CD14-positive monocyte (primary cell): ENCODE results near the gene IL1R2. TPM values are rescaled to one million over a fixed set of nuclear protein-coding genes. Genes with fewer than 3 reads are reported as not detected.
A peak's percentile ranks its signal among the peaks of the same experiment; 100 is the strongest.

Experiments
- DNase-seq, 3 donors: peaks; one replicate each; pipeline ENCODE4 v3.0.0-alpha.2; 2011 to 2022
- H2AFZ ChIP-seq: 2 replicates; pipeline ENCODE4 v1.6.0; 2012; ENCODE audit warnings: mild to moderate bottlenecking, low read depth, low read length, inconsistent platforms; ENCODE audit not compliant: insufficient read depth, poor library complexity, severe bottlenecking
- H3K27ac ChIP-seq, 2 donors: 1 replicate in 1 of 2; 2 replicates in 1 of 2; pipeline ENCODE4 v1.5.1; 2012 to 2013; ENCODE audit warnings: low read length in 2 of 2, control low read depth in 1 of 2, inconsistent platforms in 1 of 2, low read depth in 1 of 2, mild to moderate bottlenecking in 1 of 2
- H3K27me3 ChIP-seq, 2 donors: one replicate each; pipeline versions ENCODE4 v1.6.0 to v1.6.1; 2011 to 2013; ENCODE audit warnings: low read length in 2 of 2; ENCODE audit not compliant: control insufficient read depth in 2 of 2, insufficient read depth in 2 of 2
- H3K36me3 ChIP-seq, 2 donors: replicated peaks in 1 of 2; 1 replicate in 1 of 2; 2 replicates in 1 of 2; pipeline versions ENCODE4 v1.5.1 to v1.6.1; 2012 to 2013; ENCODE audit warnings: low read length in 2 of 2, control low read depth in 1 of 2, inconsistent platforms in 1 of 2, mild to moderate bottlenecking in 1 of 2; ENCODE audit not compliant: insufficient read depth in 2 of 2, control insufficient read depth in 1 of 2
- H3K4me1 ChIP-seq, 2 donors: 1 replicate in 1 of 2; 2 replicates in 1 of 2; pipeline versions ENCODE4 v1.5.1 to v1.6.1; 2012 to 2013; ENCODE audit warnings: low read length in 2 of 2, control low read depth in 1 of 2, inconsistent platforms in 1 of 2, mild to moderate bottlenecking in 1 of 2, moderate library complexity in 1 of 2; ENCODE audit not compliant: insufficient read depth in 2 of 2, control insufficient read depth in 1 of 2
- H3K4me2 ChIP-seq: replicated peaks from 2 replicates; pipeline ENCODE3; 2012; ENCODE audit warnings: low read length, moderate library complexity, mild to moderate bottlenecking; ENCODE audit not compliant: poor library complexity, severe bottlenecking; ENCODE audit errors: extremely low read depth
- H3K4me3 ChIP-seq, 3 experiments: fragments of 200-600 bp in 1 of 3; sonication (generic) in 1 of 3; replicated peaks in 1 of 3; 1 replicate in 2 of 3; 2 replicates in 1 of 3; pipeline ENCODE4 v1.5.1; 2011 to 2013; ENCODE audit warnings: low read length in 3 of 3, mild to moderate bottlenecking in 3 of 3, control low read depth in 2 of 3, low read depth in 2 of 3, inconsistent platforms in 1 of 3, moderate library complexity in 1 of 3
- H3K79me2 ChIP-seq: 2 replicates; pipeline ENCODE4 v1.6.0; 2012; ENCODE audit warnings: mild to moderate bottlenecking, control low read depth, inconsistent platforms, low read length, moderate library complexity; ENCODE audit not compliant: insufficient read depth
- H3K9ac ChIP-seq: 2 replicates; pipeline ENCODE4 v1.6.0; 2017; ENCODE audit warnings: low read length, mild to moderate bottlenecking; ENCODE audit not compliant: insufficient read depth, poor library complexity, severe bottlenecking
- H3K9me3 ChIP-seq, 2 donors: replicated peaks in 1 of 2; 1 replicate in 1 of 2; 2 replicates in 1 of 2; pipeline versions ENCODE4 v1.5.1 to v1.6.1; 2012 to 2013; ENCODE audit warnings: low read length in 2 of 2, control low read depth in 1 of 2; ENCODE audit not compliant: control insufficient read depth in 1 of 2, insufficient read depth in 1 of 2
- H4K20me1 ChIP-seq: 2 replicates; pipeline ENCODE4 v1.6.0; 2012; ENCODE audit warnings: mild to moderate bottlenecking, low read length, control low read depth, moderate library complexity; ENCODE audit not compliant: insufficient read depth
- H3K27ac Mint-ChIP-seq, 7 donors: one replicate each; pipeline ENCODE4 v1.8.0; 2020; ENCODE audit warnings: mild to moderate bottlenecking in 7 of 7, mixed read lengths in 7 of 7, moderate library complexity in 6 of 7, inconsistent platforms in 2 of 7
- H3K27me3 Mint-ChIP-seq, 3 donors: one replicate each; pipeline ENCODE4 v1.8.0; 2021 to 2022; ENCODE audit warnings: low read depth in 3 of 3, mild to moderate bottlenecking in 3 of 3, mixed read lengths in 3 of 3, moderate library complexity in 3 of 3, inconsistent platforms in 1 of 3
- H3K36me3 Mint-ChIP-seq, 2 donors: one replicate each; pipeline ENCODE4 v1.8.0; 2020; ENCODE audit warnings: mixed read lengths in 2 of 2, inconsistent platforms in 1 of 2, mild to moderate bottlenecking in 1 of 2
- H3K4me1 Mint-ChIP-seq: one replicate; pipeline ENCODE4 v1.8.0; 2020; ENCODE audit warnings: mild to moderate bottlenecking, mixed read lengths
- H3K4me3 Mint-ChIP-seq, 2 donors: one replicate each; pipeline ENCODE4 v1.8.0; 2020; ENCODE audit warnings: mild to moderate bottlenecking in 2 of 2, mixed read lengths in 2 of 2, moderate library complexity in 1 of 2
- H3K9me3 Mint-ChIP-seq, 7 donors: one replicate each; pipeline ENCODE4 v1.8.0; 2020 to 2022; ENCODE audit warnings: mixed read lengths in 7 of 7, mild to moderate bottlenecking in 6 of 7, moderate library complexity in 6 of 7, inconsistent platforms in 2 of 7
- CTCF ChIP-seq: fragments of 200-600 bp; IDR thresholded peaks from one replicate; pipeline ENCODE4 v1.8.0; 2022; ENCODE audit warnings: antibody characterized with exemption, mild to moderate bottlenecking
- WGBS: methylation state at CpG from one replicate; pipeline ENCODE4 v1.1.5; 2013; ENCODE audit warnings: missing lambda C conversion rate; ENCODE audit not compliant: insufficient coverage; 5-methylcytosine and 5-hydroxymethylcytosine counted together
- intact Hi-C, 2 donors: fragments of 100-400 bp; cut with micrococcal nuclease; formaldehyde crosslinking; loops; one replicate each; pipeline versions ENCODE4 v1.15.0 to v1.15.1; 2023
- polyA plus RNA-seq, 3 donors: library from polyadenylated mRNA; depleted of rRNA in 1 of 3; unstranded in 2 of 3; stranded (reverse) in 1 of 3; fragments of 300-500 nt in 2 of 3; fragments of >200 nt in 1 of 3; fragmentation: Illumina TruSeq in 2 of 3; gene quantifications; 1 replicate in 2 of 3; 2 replicates in 1 of 3; pipeline ENCODE4 v1.2.3, GENCODE V29; 2012 to 2021

IL1R2 gene
- polyA plus RNA-seq, 3 donors, result 5.9 to 12.0 (median 6.2) TPM

- Mint-ChIP-seq H3K27ac (peak overlapping the region; percentile 86 to 96 (median 94)), H3K27me3 (peaks cover 0 to 7% (median 2%) of the 10 kb centered on the region in 3 donors)
Observed at GRCh38 chr2:102051692-102052277, 60.0 kb downstream of the IL1R2 start.

GRCh38 chr2:102052365-102052764 is 60.6 kb downstream of the IL1R2 start:
- Mint-ChIP-seq H3K9me3 (peaks cover 0 to 3% (median 0%) of the 10 kb centered on the region in 7 donors), H3K4me1 (peaks cover 63% of the 10 kb centered on the region), H3K27me3 (peaks cover 0 to 7% (median 0%) of the 10 kb centered on the region in 3 donors), H3K36me3 (peaks cover 0 to 4% of the 10 kb centered on the region in 2 donors), H3K4me3 (no peak overlapping the region), H3K27ac (peak overlapping the region; percentile 86 to 96 (median 94))
- no peak overlapping the region for H2AFZ ChIP-seq
- H3K9ac ChIP-seq, result no peak overlapping the region
- no peak for TF ChIP-seq CTCF
- peak overlapping the region in 1 of 2 donors; percentile 85 for H3K27ac ChIP-seq
- no peaks in the 10 kb centered on the region for H3K9me3 ChIP-seq
- no CpG with 5 or more reads among the region's 4 CpGs for WGBS
- no peaks in the 10 kb centered on the region for H3K27me3 ChIP-seq
- H3K36me3 ChIP-seq, result no peaks in the 10 kb centered on the region
- H3K4me2 ChIP-seq, result peak overlapping the region; percentile 48
- peak overlapping the region in 1 of 3 experiments; percentile 50 for H3K4me3 ChIP-seq
- H4K20me1 ChIP-seq, result no peaks in the 10 kb centered on the region
- intact Hi-C loops, result no loop called here
- DNase-seq, result peak in 1 of 3 donors; percentile 38
- H3K79me2 ChIP-seq, result no peaks in the 10 kb centered on the region
- H3K4me1 ChIP-seq, result peaks cover 51 to 55% of the 10 kb centered on the region in 2 donors

More at GRCh38 chr2:102051692-102052277, 60.0 kb downstream of the IL1R2 start:
- Histone ChIP-seq H3K79me2 (no peaks in the 10 kb centered on the region), H3K4me3 (no peak overlapping the region), H3K4me2 (no peak overlapping the region), H3K27ac (peak overlapping the region in 1 of 2 donors; percentile 85), H2AFZ (no peak overlapping the region), H3K27me3 (no peaks in the 10 kb centered on the region), H4K20me1 (no peaks in the 10 kb centered on the region), H3K9me3 (no peaks in the 10 kb centered on the region), H3K4me1 (peaks cover 54 to 58% of the 10 kb centered on the region in 2 donors), H3K9ac (no peak overlapping the region), H3K36me3 (no peaks in the 10 kb centered on the region)
- Mint-ChIP-seq H3K36me3 (peaks cover 0 to 4% of the 10 kb centered on the region in 2 donors), H3K4me3 (no peak overlapping the region), H3K4me1 (peaks cover 66% of the 10 kb centered on the region), H3K9me3 (peaks cover 0 to 3% (median 0%) of the 10 kb centered on the region in 7 donors)
- no peak for DNase-seq
- WGBS, result 44% methylated on average over 1 of the region's 7 CpGs
- intact Hi-C loops, result no loop called here
- TF ChIP-seq CTCF, result no peak
